B cell (primary cell): ENCODE results near the gene SFXN5.

ENCODE experiments used
- EZH2 ChIP-seq: IDR thresholded peaks from 2 replicates; pipeline ENCODE4 v1.6.1; 2012; ENCODE audit warnings: borderline replicate concordance, low read depth, mild to moderate bottlenecking, moderate library complexity, low read length; ENCODE audit not compliant: insufficient read depth, poor library complexity, severe bottlenecking
- TF ChIP-seq, protein P1 (sequence below): fragments of 200-600 bp; IDR thresholded peaks from one replicate; pipeline ENCODE4 v1.8.0; 2022; ENCODE audit warnings: antibody characterized with exemption, mild to moderate bottlenecking

DNA sequence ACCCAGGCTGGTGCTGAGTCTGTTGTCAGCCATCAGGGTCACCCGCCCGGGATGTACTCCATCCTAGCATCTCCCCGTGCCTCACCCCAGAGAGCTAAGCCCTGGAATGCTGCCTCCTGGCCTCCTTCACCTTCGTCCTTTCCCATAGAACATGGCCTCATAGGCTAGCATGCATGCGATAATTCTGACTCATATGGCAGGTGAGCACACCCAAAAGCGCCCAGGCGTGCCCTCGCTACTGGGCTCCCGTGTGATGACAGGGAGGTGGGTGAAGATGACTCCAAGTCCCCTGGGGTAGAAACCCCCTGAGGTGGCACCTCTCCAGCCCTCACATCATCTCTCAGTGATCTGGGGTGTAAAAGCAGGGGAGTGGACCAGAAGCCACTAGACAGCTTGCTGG lies 177.0 kb downstream of the SFXN5 start:
- TF ChIP-seq EZH2: no peak
- TF ChIP-seq, protein P1, sequence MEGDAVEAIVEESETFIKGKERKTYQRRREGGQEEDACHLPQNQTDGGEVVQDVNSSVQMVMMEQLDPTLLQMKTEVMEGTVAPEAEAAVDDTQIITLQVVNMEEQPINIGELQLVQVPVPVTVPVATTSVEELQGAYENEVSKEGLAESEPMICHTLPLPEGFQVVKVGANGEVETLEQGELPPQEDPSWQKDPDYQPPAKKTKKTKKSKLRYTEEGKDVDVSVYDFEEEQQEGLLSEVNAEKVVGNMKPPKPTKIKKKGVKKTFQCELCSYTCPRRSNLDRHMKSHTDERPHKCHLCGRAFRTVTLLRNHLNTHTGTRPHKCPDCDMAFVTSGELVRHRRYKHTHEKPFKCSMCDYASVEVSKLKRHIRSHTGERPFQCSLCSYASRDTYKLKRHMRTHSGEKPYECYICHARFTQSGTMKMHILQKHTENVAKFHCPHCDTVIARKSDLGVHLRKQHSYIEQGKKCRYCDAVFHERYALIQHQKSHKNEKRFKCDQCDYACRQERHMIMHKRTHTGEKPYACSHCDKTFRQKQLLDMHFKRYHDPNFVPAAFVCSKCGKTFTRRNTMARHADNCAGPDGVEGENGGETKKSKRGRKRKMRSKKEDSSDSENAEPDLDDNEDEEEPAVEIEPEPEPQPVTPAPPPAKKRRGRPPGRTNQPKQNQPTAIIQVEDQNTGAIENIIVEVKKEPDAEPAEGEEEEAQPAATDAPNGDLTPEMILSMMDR: no peak
